CD14-positive monocyte (primary cell): ENCODE results near the gene HCN4. TPM values are rescaled to one million over a fixed set of nuclear protein-coding genes. Genes with fewer than 3 reads are reported as not detected.

Source experiments
- DNase-seq, 3 donors: peaks; one replicate each; pipeline ENCODE4 v3.0.0-alpha.2; 2011 to 2022
- H2AFZ ChIP-seq: 2 replicates; pipeline ENCODE4 v1.6.0; 2012; ENCODE audit warnings: mild to moderate bottlenecking, low read depth, low read length, inconsistent platforms; ENCODE audit not compliant: insufficient read depth, poor library complexity, severe bottlenecking
- H3K27ac ChIP-seq, 2 donors: 1 replicate in 1 of 2; 2 replicates in 1 of 2; pipeline ENCODE4 v1.5.1; 2012 to 2013; ENCODE audit warnings: low read length in 2 of 2, control low read depth in 1 of 2, inconsistent platforms in 1 of 2, low read depth in 1 of 2, mild to moderate bottlenecking in 1 of 2
- H3K27me3 ChIP-seq, 2 donors: one replicate each; pipeline versions ENCODE4 v1.6.0 to v1.6.1; 2011 to 2013; ENCODE audit warnings: low read length in 2 of 2; ENCODE audit not compliant: control insufficient read depth in 2 of 2, insufficient read depth in 2 of 2
- H3K36me3 ChIP-seq, 2 donors: replicated peaks in 1 of 2; 1 replicate in 1 of 2; 2 replicates in 1 of 2; pipeline versions ENCODE4 v1.5.1 to v1.6.1; 2012 to 2013; ENCODE audit warnings: low read length in 2 of 2, control low read depth in 1 of 2, inconsistent platforms in 1 of 2, mild to moderate bottlenecking in 1 of 2; ENCODE audit not compliant: insufficient read depth in 2 of 2, control insufficient read depth in 1 of 2
- H3K4me1 ChIP-seq, 2 donors: 1 replicate in 1 of 2; 2 replicates in 1 of 2; pipeline versions ENCODE4 v1.5.1 to v1.6.1; 2012 to 2013; ENCODE audit warnings: low read length in 2 of 2, control low read depth in 1 of 2, inconsistent platforms in 1 of 2, mild to moderate bottlenecking in 1 of 2, moderate library complexity in 1 of 2; ENCODE audit not compliant: insufficient read depth in 2 of 2, control insufficient read depth in 1 of 2
- H3K4me2 ChIP-seq: replicated peaks from 2 replicates; pipeline ENCODE3; 2012; ENCODE audit warnings: low read length, moderate library complexity, mild to moderate bottlenecking; ENCODE audit not compliant: poor library complexity, severe bottlenecking; ENCODE audit errors: extremely low read depth
- H3K4me3 ChIP-seq, 3 experiments: fragments of 200-600 bp in 1 of 3; sonication (generic) in 1 of 3; replicated peaks in 1 of 3; 1 replicate in 2 of 3; 2 replicates in 1 of 3; pipeline ENCODE4 v1.5.1; 2011 to 2013; ENCODE audit warnings: low read length in 3 of 3, mild to moderate bottlenecking in 3 of 3, control low read depth in 2 of 3, low read depth in 2 of 3, inconsistent platforms in 1 of 3, moderate library complexity in 1 of 3
- H3K79me2 ChIP-seq: 2 replicates; pipeline ENCODE4 v1.6.0; 2012; ENCODE audit warnings: mild to moderate bottlenecking, control low read depth, inconsistent platforms, low read length, moderate library complexity; ENCODE audit not compliant: insufficient read depth
- H3K9ac ChIP-seq: 2 replicates; pipeline ENCODE4 v1.6.0; 2017; ENCODE audit warnings: low read length, mild to moderate bottlenecking; ENCODE audit not compliant: insufficient read depth, poor library complexity, severe bottlenecking
- H3K9me3 ChIP-seq, 2 donors: replicated peaks in 1 of 2; 1 replicate in 1 of 2; 2 replicates in 1 of 2; pipeline versions ENCODE4 v1.5.1 to v1.6.1; 2012 to 2013; ENCODE audit warnings: low read length in 2 of 2, control low read depth in 1 of 2; ENCODE audit not compliant: control insufficient read depth in 1 of 2, insufficient read depth in 1 of 2
- H4K20me1 ChIP-seq: 2 replicates; pipeline ENCODE4 v1.6.0; 2012; ENCODE audit warnings: mild to moderate bottlenecking, low read length, control low read depth, moderate library complexity; ENCODE audit not compliant: insufficient read depth
- H3K27ac Mint-ChIP-seq, 7 donors: one replicate each; pipeline ENCODE4 v1.8.0; 2020; ENCODE audit warnings: mild to moderate bottlenecking in 7 of 7, mixed read lengths in 7 of 7, moderate library complexity in 6 of 7, inconsistent platforms in 2 of 7
- H3K27me3 Mint-ChIP-seq, 3 donors: one replicate each; pipeline ENCODE4 v1.8.0; 2021 to 2022; ENCODE audit warnings: low read depth in 3 of 3, mild to moderate bottlenecking in 3 of 3, mixed read lengths in 3 of 3, moderate library complexity in 3 of 3, inconsistent platforms in 1 of 3
- H3K36me3 Mint-ChIP-seq, 2 donors: one replicate each; pipeline ENCODE4 v1.8.0; 2020; ENCODE audit warnings: mixed read lengths in 2 of 2, inconsistent platforms in 1 of 2, mild to moderate bottlenecking in 1 of 2
- H3K4me1 Mint-ChIP-seq: one replicate; pipeline ENCODE4 v1.8.0; 2020; ENCODE audit warnings: mild to moderate bottlenecking, mixed read lengths
- H3K4me3 Mint-ChIP-seq, 2 donors: one replicate each; pipeline ENCODE4 v1.8.0; 2020; ENCODE audit warnings: mild to moderate bottlenecking in 2 of 2, mixed read lengths in 2 of 2, moderate library complexity in 1 of 2
- H3K9me3 Mint-ChIP-seq, 7 donors: one replicate each; pipeline ENCODE4 v1.8.0; 2020 to 2022; ENCODE audit warnings: mixed read lengths in 7 of 7, mild to moderate bottlenecking in 6 of 7, moderate library complexity in 6 of 7, inconsistent platforms in 2 of 7
- CTCF ChIP-seq: fragments of 200-600 bp; IDR thresholded peaks from one replicate; pipeline ENCODE4 v1.8.0; 2022; ENCODE audit warnings: antibody characterized with exemption, mild to moderate bottlenecking
- WGBS: methylation state at CpG from one replicate; pipeline ENCODE4 v1.1.5; 2013; ENCODE audit warnings: missing lambda C conversion rate; ENCODE audit not compliant: insufficient coverage; 5-methylcytosine and 5-hydroxymethylcytosine counted together
- intact Hi-C, 2 donors: fragments of 100-400 bp; cut with micrococcal nuclease; formaldehyde crosslinking; loops; one replicate each; pipeline versions ENCODE4 v1.15.0 to v1.15.1; 2023
- polyA plus RNA-seq, 3 donors: library from polyadenylated mRNA; depleted of rRNA in 1 of 3; unstranded in 2 of 3; stranded (reverse) in 1 of 3; fragments of 300-500 nt in 2 of 3; fragments of >200 nt in 1 of 3; fragmentation: Illumina TruSeq in 2 of 3; gene quantifications; 1 replicate in 2 of 3; 2 replicates in 1 of 3; pipeline ENCODE4 v1.2.3, GENCODE V29; 2012 to 2021

HCN4 gene
- polyA plus RNA-seq, 3 donors = not detected

- H3K36me3 Mint-ChIP-seq = peaks cover 0 to 6% of the 10 kb centered on the region in 2 donors
- Histone ChIP-seq H3K36me3 (no peaks in the 10 kb centered on the region), H3K27ac (peak overlapping the region in 1 of 2 donors; percentile 37), H4K20me1 (no peaks in the 10 kb centered on the region), H3K27me3 (no peaks in the 10 kb centered on the region), H3K4me1 (peaks cover 68 to 71% of the 10 kb centered on the region in 2 donors), H3K9me3 (no peaks in the 10 kb centered on the region), H2AFZ (peak overlapping the region; percentile 50), H3K4me2 (peak overlapping the region; percentile 15), H3K79me2 (no peaks in the 10 kb centered on the region), H3K9ac (no peak overlapping the region), H3K4me3 (no peak overlapping the region)
- DNase-seq = peak in 2 of 3 donors; percentile 37 to 38
- peak overlapping the region in 3 of 7 donors; percentile 18 to 49 (median 22) for H3K27ac Mint-ChIP-seq
- no peak overlapping the region for H3K4me3 Mint-ChIP-seq
- WGBS = 100% methylated on average over 3 of the region's 7 CpGs
- no peaks in the 10 kb centered on the region for H3K27me3 Mint-ChIP-seq
- H3K9me3 Mint-ChIP-seq = no peaks in the 10 kb centered on the region
- intact Hi-C loops = no loop called here
- peaks cover 76% of the 10 kb centered on the region for H3K4me1 Mint-ChIP-seq
- no peak for TF ChIP-seq CTCF
These were observed 70.1 kb downstream of the HCN4 start for GRCh38 chr15:73298522-73299245.

GRCh38 chr15:73296609-73297353 is 72.0 kb downstream of the HCN4 start:
- Histone ChIP-seq H3K4me2 (no peak overlapping the region), H3K4me3 (no peak overlapping the region), H3K4me1 (peaks cover 60 to 61% of the 10 kb centered on the region in 2 donors), H3K27me3 (no peaks in the 10 kb centered on the region), H3K36me3 (no peaks in the 10 kb centered on the region), H3K79me2 (no peaks in the 10 kb centered on the region), H2AFZ (peak overlapping the region; percentile 76), H3K27ac (peak overlapping the region; percentile 74 to 88), H4K20me1 (no peaks in the 10 kb centered on the region), H3K9me3 (no peaks in the 10 kb centered on the region), H3K9ac (no peak overlapping the region)
- Mint-ChIP-seq H3K27me3 (no peaks in the 10 kb centered on the region), H3K4me1 (peaks cover 64% of the 10 kb centered on the region), H3K9me3 (no peaks in the 10 kb centered on the region), H3K4me3 (no peak overlapping the region), H3K27ac (peak overlapping the region in 4 of 7 donors; percentile 45 to 90 (median 80)), H3K36me3 (peaks cover 1 to 6% of the 10 kb centered on the region in 2 donors)
- WGBS = 90% methylated on average over 2 of the region's 9 CpGs
- intact Hi-C loops = no loop called here
- TF ChIP-seq CTCF = no peak
- no peak for DNase-seq
